Mucosa of gallbladder (tissue), 1 donor: ENCODE results near the gene SP2. TPM values are rescaled to one million over a fixed set of nuclear protein-coding genes. Genes with fewer than 3 reads are reported as not detected.
"Not testable (repeated sequence)": the region's sequence is repeated elsewhere in the genome, so short reads cannot be mapped to it uniquely, and the experiment has no call there.

Experiments used
- DNase-seq: peaks from one replicate; pipeline ENCODE4 v3.0.0-alpha.2; 2020; ENCODE audit warnings: low spot score
- total RNA-seq: library from RNA; stranded (reverse); gene quantifications from one replicate; pipeline ENCODE4 v1.2.1, GENCODE V29; 2021
- donor health status: DM: no; HTN: no; CAD: no.

Gene SP2
- total RNA-seq, 1 donor from 2014 or later, result 17.4 TPM

DNA sequence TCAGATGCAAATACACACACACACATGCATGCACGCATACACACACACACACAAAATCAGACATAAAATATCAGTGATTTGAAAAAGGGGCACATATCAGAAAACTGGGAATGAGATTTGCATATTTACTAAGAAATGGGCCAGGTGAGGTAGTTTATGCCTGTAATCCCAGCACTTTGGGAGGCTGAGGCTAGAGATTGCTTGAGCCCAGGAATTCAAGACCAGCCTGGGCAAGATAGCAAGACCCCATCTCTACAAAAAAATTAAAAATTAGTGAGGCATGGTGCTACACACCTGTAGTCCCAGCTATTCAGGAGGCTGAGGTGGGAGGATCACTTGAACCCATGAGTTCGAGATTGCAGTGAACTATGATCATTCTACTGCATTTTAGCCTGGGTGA is 23.0 kb downstream of the SP2 start:
- no peak for DNase-seq

DNA sequence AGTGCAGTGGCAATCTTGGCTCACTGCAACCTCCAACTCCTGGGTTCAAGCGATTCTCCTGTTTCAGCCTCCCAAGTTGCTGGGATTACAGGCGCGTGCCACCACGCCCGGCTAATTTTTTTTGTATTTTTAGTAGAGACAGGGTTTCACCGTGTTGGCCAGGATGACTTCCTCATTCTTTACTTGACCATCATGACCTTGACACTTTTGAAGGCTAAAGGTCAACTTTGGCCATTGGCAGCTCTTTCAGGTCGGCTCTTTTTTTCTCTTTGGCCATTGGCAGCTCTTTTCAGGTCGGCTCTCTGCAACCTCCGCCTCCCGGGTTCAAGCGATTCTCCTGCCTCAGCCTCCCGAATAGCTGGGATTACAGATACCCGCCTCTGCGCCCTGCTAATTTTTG is 23.9 kb downstream of the SP2 start:
- not testable (repeated sequence) for DNase-seq

DNA sequence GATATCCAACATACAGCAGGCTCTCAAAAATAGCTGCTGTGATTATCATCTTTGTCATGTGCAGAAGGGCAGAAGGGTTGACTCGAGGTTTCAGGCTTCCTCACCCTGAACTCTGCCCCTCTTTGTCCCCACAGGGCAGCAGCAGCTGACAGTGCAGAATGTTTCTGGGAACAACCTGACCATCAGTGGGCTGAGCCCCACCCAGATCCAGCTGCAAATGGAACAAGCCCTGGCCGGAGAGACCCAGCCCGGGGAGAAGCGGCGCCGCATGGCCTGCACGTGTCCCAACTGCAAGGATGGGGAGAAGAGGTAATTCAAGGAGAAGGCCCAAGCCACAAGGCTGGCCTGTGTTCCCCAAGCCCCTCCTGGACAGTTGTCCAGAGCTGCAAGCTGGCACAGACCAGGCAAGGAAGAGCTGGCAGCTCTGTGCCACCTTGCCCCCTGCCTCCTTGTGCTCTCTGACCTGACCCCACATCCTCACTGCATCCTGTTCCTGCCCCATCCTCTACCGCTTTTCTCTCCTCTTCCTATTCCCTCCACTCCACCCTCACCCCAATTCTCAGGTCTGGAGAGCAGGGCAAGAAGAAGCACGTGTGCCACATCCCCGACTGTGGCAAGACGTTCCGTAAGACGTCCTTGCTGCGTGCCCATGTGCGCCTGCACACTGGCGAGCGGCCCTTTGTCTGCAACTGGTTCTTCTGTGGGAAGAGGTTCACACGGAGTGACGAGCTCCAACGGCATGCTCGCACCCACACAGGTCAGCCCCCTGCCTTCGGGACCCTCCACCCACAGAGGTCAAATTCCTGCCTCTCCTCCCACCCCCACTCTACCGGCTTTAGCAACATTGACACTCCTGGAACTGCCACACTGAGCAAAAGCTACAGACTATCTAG is 29.0 kb downstream of the SP2 start:
- no peak for DNase-seq

DNA sequence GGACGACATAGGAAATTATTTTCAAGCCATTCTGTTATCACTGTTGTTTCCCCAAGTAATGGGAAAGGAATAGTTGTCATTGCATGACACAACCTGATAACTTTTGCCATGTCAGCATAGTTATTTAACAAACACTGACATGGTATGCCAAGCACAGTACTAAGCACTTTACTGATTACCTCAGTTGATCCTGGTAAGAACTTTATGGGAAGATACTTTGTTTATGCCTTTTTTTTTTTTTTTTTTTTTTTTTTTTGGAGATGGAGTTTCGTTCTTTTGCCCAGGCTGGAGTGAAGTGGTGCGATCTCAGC is 29.6 kb downstream of the SP2 start:
- no peak for DNase-seq

DNA sequence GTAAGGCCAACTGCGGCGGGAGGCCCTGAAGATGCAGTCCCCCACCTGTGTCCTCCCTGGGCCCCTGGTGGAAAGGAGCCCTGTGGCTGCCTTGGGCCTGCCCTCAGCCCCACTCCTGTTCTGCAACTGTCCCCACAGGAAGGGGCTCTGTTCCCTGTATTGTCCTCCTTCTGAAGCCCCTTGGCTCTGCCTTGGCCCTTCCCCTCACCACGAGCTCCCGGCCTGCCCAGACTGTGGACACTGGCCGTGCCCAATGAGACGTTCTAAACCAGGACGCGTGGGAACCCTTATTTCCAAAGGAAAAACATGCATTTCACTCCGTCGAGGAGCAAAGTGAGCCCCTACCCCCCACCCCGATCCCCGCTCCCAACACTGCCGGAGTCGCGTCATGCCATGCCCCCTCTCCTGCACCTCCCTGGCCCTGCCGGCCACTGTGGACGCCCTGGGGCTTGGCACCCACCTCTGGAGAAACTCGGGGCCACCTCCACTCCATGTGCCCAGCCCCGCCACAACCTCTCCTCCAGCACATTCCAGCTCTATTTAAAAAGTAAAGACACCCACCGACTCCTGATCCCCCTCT is 31.9 kb downstream of the SP2 start:
- DNase-seq, result no peak

DNA sequence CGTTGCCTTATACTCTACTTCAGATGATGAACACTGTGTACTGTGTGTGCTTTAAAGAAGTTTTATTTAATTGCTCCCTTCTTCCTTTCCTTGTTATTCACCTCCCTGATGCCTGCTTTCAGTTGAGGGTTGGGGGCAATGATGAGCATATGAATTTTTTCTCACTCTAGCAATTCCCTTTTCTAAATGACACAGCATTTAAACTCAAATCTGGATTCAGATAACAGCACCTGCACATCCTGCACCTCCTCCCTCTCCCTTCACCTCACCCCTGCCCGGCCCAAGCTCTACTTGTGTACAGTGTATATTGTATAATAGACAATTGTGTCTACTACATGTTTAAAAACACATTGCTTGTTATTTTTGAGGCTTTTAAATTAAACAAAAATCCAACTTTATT is 32.4 kb downstream of the SP2 start:
- DNase-seq, result no peak

DNA sequence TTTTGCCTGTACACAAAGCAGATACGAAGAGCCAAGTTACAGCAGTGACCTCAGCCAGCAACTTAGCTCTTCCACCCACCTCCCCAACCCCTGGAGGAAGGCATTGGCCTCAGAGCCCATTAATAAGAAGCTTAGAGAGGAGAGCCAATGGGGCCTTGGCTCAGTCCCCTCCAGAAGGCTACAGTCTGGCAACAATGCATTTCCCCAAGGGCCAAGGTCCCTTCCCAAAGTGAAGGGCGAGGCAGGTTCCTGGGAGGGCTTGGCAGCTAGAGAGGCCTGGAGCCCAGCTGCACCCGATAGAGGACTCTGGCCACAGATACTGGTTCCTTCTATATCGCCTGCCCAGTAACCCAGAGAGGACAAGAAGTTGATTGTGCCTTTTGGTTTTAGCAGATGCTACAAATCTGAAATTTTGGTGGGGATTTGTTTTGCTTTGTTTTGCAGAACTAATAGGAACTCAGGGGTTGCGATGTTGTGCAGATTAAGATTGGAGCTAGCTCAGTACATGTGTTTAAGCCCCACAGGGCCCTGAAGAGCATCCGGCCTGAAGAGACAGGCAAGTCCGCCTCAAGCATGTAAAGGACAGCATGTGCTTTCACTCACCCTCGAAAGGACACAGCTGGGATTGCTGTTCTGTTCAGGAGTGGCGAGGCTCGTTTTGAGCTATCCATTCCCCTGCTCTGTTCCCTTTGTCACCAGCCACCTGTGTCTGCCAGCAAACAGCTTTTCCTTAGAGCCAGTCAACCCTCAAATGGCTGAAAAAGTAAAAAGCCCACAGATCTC is 33.4 kb downstream of the SP2 start:
- no peak for DNase-seq

DNA sequence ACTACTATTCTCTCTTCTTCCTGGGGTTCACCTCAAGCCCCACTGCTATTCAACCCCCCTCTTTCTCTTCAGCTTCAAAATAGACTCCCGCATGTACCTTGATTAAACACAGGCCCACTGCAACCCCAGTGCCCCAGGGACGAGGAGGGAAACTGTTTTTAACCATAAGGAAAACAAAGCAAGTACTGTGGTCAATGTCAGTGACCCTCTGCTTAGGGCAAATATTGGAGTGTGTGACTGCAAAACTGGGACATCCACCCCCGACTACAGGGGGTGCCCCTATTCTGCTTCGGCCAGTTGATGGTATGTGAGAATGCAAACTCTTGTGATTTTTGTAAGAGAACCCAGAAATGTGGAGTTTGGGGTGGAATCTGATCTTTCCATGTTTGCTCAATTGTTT is 35.8 kb downstream of the SP2 start:
- no peak for DNase-seq

DNA sequence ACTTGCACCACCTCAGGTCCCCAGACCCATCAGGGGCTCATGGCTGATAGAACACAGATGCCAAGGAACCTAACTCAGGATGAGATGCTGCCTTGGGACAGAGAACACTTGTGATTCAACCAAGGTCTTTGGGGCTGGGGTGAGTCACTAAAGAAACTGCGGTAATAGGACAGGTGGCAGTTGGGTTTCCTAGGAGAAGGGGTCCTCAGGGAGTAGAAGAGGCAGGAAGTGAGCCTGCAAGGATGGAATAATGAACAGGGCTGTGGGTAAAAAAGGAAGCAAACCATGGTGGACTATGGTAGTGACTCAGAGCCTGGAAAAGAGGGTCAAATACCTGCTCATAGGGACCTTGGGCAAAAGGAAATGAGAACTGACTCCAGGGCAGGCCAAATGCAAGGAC is 38.8 kb downstream of the SP2 start:
- no peak for DNase-seq

DNA sequence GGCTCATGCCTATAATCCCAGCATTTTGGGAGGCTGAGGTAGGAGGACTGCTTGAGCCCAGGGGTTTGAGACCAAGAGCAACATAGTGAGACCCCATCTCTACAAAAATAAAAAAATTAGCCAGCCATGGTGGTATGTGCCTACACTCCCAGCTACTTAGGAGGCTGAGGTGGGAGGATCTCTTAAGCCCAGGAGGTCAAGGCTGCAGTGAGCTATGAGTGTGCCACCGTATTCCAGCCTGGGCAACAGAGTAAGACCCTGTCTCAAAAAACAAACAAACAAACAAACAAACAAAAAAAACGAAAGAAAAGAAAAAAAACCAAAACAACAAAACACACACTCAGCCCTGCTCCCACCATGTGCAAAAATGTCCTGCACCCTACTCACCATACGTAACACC is 39.4 kb downstream of the SP2 start:
- DNase-seq, result not testable (repeated sequence)

DNA sequence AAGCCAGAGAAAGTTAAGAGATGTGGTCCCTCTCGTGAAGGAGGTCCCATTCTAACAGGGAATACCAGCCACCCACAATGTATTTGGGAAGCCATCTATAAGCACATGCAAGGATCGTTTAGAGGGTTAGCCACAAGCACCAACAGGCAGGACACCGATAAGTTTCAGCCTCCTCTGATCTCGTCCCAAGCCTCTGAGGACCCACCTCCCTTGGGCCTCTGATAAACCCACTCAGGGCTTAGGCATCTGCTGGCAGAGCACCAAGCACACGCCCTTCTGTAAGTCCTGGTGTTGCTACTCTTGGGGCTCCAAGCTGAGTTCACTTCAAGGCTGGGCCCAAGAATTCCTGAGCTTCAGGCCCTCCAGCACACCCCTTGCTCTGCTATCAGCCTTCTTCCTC is 39.9 kb downstream of the SP2 start:
- no peak for DNase-seq

DNA sequence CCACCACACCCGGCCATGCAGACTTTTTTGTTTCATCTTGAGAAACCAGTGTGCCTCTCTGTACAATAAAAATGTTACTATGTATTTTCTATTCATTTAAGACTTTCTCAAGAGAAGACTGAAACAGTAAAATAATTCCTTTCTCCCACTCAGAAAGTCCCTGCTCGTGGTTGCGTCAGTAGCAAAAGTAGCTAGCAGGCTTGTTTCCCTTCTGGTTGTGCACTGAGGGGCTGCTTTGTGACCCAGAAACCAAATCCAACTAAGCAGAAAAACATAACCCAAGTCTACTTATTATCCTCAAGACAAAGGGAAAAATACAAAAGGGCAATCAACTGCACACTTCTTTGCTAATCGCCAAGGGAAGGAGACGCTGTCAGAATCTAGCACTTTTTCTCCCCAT is 41.9 kb downstream of the SP2 start:
- DNase-seq, result no peak

DNA sequence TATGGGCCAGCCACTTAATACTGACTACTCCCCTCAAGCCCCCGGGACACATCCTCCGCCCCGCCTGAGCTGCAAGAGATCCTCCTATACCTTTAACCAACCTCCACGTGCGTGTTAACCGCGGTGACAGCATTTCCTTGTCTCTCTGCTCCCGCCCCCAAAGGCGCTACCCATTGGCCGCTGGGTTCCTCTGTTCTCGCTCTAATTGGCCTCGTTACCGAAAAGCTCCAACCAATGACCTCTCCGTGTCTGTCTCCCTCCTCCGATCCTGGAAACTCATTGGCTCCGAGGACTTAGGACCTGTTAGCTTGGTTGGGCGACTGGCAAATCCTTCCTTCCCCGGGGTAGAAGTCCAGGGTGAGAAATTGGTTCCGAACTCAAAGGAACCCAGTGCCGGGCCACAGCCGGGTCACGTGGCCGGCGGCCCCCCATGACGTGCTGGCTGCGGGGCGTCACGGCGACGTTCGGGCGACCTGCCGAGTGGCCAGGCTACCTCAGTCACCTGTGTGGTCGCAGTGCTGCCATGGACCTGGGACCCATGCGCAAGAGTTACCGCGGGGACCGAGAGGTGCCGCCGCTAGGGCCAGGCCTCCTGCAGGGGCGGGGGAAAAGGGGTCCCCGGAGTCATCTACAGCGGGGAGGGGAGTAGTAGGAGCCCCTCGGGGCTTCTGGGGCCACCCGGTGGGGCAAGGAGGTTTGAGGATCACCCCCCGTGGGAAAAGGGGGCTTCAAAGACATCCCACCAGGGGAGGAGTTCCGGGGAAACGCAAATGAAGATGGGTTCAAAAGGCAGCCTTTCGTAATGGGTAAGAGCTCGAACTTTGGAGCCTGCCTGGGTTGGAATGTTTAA is 45.4 kb downstream of the SP2 start, which contains the start of gene PNPO:
TSS of gene PNPO (plus strand) at position 326 of the 850 bp plus-strand sequence. CDS start at position 431, 105 bp downstream.
- DNase-seq, result peak; percentile 97

DNA sequence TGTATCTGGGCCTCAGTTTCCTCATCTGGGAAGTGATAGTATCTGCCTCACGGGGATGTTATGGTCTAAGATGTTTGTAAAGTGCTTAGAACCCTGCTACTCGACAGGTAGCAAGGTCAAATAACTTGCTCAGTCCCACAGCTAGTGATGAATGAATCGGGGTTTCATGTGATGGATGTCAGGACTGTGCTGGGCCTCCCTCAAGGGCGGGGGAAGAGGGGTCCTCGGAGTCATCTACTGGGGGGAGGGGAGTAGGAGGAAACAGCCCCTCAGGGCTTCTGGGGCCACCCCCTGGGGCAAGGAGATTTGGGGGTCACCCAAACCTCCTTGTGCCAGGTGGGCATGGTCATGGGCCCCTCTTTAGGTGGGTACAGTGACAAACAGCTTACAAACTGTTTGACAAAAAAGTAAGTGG is 46.1 kb downstream of the SP2 start:
- no peak for DNase-seq

DNA sequence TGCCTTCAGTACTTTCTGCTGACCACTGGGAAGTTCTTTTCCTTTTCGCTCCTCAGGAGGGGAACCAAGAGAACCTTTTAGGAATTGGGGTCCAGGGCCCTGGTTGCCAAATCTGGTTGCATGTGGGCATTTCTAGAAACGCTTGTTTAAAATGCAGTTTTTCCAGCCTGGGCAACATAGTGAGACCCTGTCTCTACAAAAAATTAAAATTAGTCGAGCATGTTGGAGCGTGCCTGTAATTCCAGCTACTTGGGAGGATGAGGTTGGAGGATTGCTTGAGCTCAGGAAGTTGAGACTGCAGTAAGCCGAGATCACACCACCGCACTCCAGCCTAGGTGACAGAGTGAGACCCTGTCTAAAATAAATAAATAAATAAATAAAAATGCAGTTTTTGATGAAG is 46.5 kb downstream of the SP2 start:
- DNase-seq, result no peak

DNA sequence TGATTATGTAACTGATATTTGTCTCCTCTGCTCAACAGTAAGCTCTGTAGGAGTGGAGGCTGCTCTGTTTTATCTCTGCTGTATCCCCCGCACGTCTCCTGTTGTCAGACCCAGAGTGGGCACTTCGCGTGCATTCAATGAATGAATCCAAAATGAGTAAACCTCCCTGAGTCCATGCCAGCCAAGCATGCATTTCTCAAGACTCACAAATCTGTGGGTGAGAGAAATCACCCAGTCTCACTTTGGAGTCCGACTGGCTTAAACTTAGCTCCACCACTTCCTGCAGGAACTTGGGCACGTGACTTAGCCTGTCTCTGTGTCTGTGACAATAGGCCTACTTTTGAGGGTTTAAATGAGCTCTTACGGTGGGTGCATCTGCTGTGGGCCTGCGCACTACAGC is 49.0 kb downstream of the SP2 start:
- no peak for DNase-seq

DNA sequence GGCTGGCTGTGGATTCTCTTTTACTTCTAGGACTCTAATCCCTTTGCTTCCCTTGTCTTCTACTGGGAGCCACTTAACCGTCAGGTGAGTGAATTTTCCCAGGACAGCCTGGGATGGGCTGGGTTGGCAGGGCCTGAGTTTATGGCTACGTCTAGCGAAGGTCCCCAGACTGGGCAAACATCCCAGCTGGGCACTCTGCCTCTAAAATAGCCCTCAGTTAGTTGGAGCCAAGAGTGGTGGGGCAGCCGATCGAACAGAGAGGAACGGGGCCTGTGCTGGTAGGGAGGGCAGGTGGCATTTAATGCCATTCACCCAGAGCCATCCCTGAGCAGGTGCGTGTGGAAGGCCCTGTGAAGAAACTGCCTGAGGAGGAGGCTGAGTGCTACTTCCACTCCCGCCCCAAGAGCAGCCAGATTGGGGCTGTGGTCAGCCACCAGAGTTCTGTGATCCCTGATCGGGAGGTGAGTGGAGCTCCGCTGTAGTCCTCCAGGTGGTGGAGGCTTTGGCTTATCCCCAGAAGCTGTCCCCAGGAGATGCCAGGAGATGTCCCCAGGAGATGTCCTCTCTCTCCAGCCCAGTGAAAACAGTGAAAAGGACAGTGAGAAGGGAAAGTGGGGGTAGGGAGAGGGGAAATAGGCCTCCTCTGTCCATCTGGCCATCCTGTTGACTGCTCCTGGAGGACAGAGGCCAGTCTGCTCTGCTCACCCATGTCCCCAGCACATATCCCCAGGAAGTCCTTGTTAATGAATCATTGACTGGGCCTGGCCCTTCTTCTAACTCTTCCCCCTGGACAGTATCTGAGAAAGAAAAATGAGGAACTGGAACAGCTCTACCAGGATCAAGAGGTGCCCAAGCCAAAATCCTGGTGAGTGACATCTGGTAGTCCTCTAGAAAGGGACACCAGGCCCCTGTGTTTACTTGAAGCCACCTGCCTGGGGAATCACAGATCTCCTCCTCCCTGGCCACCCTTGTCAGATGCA is 49.8 kb downstream of the SP2 start:
- no peak for DNase-seq

DNA sequence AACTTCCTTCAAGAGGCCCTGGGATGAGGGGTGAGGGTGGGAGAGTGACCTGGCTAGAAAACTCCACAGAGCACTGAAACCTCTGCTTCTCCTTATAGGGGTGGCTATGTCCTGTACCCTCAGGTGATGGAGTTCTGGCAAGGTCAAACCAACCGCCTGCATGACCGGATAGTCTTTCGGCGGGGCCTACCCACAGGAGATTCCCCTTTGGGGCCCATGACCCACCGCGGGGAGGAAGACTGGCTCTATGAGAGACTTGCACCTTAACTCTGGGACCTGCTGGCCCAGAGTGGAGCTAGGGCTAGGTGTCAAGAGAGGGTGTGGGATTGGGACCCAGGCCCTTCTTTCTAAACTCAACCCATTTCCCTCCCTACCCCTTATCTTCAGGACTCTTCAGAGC is 50.5 kb downstream of the SP2 start:
- DNase-seq, result no peak

DNA sequence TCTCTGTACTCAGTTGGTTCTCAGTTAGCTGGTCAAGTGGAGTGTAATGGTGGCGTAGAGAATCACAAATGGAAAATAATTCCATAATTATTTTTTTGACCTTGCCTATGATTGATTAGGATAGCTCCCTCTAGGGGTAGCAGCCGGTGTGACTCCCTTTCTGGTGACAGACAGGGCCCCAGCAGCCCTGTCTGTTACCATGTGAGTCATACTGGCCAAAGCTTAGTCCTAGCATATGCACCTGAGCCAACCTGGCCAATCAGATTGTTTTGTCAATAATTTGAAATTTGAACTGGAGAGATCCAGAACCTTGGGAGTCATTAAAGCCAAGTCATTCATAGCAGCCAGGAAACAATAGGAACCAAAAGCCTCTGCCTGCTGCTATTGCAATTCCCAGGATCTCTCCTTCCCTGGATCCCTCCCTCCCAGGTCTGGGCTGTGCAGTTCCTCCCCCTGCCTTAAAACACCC is 50.9 kb downstream of the SP2 start:
- peak; percentile 90 for DNase-seq

DNA sequence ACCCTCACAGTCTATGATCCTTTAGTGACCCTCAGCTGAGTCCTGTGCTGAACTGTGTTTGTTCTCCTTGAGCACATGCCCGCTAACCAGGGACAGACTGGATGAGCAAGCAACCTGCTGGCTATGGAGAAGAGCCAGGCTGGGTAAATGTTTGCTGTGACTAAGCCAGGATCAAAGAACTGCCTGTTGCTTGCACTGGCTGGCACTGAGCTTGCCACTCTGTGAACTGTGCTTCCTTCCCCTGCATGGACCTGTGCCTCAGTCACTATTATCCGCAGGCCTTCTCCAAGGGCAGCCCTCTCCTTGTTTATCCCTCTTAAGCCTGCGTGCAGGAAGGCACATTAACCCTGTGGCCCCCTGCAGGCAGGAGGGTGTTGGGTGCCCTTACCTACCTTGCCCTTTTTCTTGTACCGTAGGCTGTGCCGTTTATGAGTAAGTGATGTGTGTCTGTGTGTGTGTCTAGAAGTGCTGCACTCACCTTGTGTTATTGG is 52.7 kb downstream of the SP2 start:
- peak; percentile 71 for DNase-seq
